AG04450 (cell line): Measurements from ENCODE around the gene ERCC6L2. TPM values are rescaled to one million over a fixed set of nuclear protein-coding genes. Genes with fewer than 3 reads are reported as not detected.

Experiments used
- CTCF ChIA-PET: fragments of 300-600, 350-600 bp; formaldehyde crosslinking; extraction: SDS; loops from one replicate; lab custom pipeline; 2022; ENCODE audit warnings: antibody characterized with exemption, inconsistent platforms; lab: Charles Lee
- POLR2A ChIA-PET: fragments of 350-600 bp; formaldehyde crosslinking; extraction: SDS; loops from one replicate; lab custom pipeline; 2021; ENCODE audit warnings: antibody characterized with exemption, inconsistent platforms; lab: Yijun Ruan, JAX
- DNase-seq: peaks from one replicate; pipeline ENCODE4 v3.0.0-alpha.2; 2011; ENCODE audit warnings: low read depth, low spot score
- H3K27ac ChIP-seq: one replicate; pipeline ENCODE4 v1.5.1; 2012; ENCODE audit warnings: low read depth, low read length, control low read depth
- H3K27me3 ChIP-seq: one replicate; pipeline ENCODE4 v1.6.0; 2012; ENCODE audit warnings: low read length; ENCODE audit not compliant: control insufficient read depth, insufficient read depth
- H3K4me3 ChIP-seq: 2 replicates; pipeline ENCODE4 v1.5.1; 2011; ENCODE audit warnings: mild to moderate bottlenecking, low read depth, low read length, control low read depth
- H3K9me3 ChIP-seq: 2 replicates; pipeline ENCODE4 v1.5.1; 2012; ENCODE audit warnings: low read length; ENCODE audit not compliant: control insufficient read depth, insufficient read depth
- polyA plus RNA-seq: library from polyadenylated mRNA; depleted of rRNA; stranded (reverse); fragments of >200 nt; gene quantifications from 2 replicates; pipeline ENCODE4 v1.2.3, GENCODE V29; 2011
- TF ChIP-seq, protein P1 (sequence below): IDR thresholded peaks from 2 replicates; pipeline ENCODE4 v1.5.1; 2011; ENCODE audit warnings: low read depth, low read length, control low read depth, inconsistent platforms

ERCC6L2 gene
- polyA plus RNA-seq, 1 experiment, result 39.1 TPM

DNA sequence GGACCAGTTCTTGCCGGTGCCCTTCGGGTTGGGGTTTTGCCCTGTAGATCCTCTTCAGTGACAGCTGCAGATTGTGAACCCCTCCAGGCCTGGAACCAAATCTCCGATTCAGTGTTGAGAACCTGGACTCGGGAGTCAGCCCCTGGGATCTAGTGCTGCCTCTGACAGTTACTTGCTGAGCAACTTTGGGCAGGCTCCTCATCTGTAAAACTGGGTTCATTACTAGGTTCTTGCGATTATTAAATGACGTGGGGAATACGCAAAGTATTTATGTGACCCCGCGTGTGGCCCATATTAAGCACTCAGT lies 600 bp downstream of the ERCC6L2 start:
- DNase-seq, result no peak
- no peaks in the 10 kb centered on the region for H3K27me3 ChIP-seq
- H3K9me3 ChIP-seq, result no peaks in the 10 kb centered on the region
- H3K27ac ChIP-seq, result peak overlapping the region; percentile 100
- POLR2A ChIA-PET, result interaction anchor here (0.6 to 2.2 kb wide), 8 partner anchors 16 to 565 kb away, joined by 3 to 18 read pairs (median 6); no protein-coding TSS in a partner anchor
- TF ChIP-seq, protein P1, sequence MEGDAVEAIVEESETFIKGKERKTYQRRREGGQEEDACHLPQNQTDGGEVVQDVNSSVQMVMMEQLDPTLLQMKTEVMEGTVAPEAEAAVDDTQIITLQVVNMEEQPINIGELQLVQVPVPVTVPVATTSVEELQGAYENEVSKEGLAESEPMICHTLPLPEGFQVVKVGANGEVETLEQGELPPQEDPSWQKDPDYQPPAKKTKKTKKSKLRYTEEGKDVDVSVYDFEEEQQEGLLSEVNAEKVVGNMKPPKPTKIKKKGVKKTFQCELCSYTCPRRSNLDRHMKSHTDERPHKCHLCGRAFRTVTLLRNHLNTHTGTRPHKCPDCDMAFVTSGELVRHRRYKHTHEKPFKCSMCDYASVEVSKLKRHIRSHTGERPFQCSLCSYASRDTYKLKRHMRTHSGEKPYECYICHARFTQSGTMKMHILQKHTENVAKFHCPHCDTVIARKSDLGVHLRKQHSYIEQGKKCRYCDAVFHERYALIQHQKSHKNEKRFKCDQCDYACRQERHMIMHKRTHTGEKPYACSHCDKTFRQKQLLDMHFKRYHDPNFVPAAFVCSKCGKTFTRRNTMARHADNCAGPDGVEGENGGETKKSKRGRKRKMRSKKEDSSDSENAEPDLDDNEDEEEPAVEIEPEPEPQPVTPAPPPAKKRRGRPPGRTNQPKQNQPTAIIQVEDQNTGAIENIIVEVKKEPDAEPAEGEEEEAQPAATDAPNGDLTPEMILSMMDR, result no peak
- CTCF ChIA-PET, result interaction anchor here (1.1 kb wide), 1 partner anchor 341 kb away, joined by 3 read pairs; no protein-coding TSS in a partner anchor
- H3K4me3 ChIP-seq, result no peak overlapping the region

DNA sequence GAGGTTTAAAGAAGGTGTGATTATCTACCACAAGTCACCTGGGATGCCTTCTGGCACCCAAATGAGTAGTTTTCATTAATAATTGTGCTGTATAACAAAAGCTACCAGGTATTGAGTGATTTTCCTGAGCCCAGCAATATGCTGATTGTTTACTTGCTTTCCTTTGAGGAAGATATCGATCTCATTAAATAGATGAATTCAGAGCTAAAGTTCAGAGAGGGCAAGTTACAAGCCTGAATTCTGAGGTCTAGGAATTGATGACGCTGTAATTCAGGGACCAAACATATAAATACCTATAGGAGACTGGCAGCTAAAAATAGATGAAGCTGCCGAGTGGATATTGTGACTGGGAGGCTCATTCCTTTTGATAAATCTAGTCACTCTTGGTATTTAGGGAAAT lies 1.1 kb downstream of the ERCC6L2 start:
- Histone ChIP-seq H3K4me3 (no peak overlapping the region), H3K27me3 (no peaks in the 10 kb centered on the region), H3K27ac (no peak overlapping the region), H3K9me3 (no peaks in the 10 kb centered on the region)
- ChIA-PET POLR2A (interaction anchor here (0.8 kb wide), 1 partner anchor 104 kb away, joined by 3 read pairs; no protein-coding TSS in a partner anchor), CTCF (interaction anchor here (1.1 kb wide), 1 partner anchor 341 kb away, joined by 3 read pairs; no protein-coding TSS in a partner anchor)
- TF ChIP-seq, protein P1, result no peak
- no peak for DNase-seq

DNA sequence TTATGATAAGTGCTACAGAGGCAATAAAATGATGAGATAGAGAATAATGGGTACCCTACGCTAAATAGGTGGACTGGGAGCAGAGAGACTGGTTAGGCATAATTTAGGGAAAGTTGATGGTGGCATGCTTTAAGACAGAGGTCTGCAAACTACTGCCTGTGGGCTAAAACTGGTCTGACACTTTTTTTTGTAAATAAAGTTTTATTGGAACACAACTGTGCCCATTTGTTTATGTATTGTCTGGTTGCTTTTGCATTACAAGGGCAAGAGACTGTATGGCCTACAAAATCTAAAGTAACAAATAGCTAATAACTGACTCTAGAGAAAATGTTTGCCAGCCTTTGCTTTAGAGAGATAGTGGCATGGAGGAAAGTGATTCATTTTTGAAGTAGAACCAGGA lies 2.5 kb downstream of the ERCC6L2 start:
- no peaks in the 10 kb centered on the region for H3K27me3 ChIP-seq
- no peak overlapping the region; the same call in 1 of the 2 replicates for H3K4me3 ChIP-seq
- ChIA-PET POLR2A (no interaction called here), CTCF (no interaction called here)
- TF ChIP-seq, protein P1, result no peak
- H3K27ac ChIP-seq, result no peak overlapping the region
- no peaks in the 10 kb centered on the region for H3K9me3 ChIP-seq
- no peak for DNase-seq

DNA sequence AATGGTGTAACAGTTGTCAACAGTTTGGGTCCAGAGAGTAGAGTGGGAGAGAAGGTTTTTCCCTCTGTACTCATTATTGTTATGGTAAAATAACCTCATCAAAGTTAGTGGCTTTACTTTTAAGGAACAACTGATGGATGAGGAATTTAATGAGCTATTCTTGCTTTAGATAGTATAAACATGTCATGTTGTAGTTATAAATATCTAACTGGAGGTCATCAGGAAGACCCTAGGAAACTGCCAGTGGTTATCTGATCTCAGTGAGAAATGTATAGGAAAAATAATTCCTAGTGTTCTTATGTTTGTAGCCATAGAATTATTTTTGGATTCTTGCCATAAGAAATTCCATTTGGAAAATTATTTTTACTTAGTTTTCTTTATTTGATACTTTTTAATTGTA lies 4.1 kb downstream of the ERCC6L2 start:
- CTCF ChIA-PET, result no interaction called here
- no peaks in the 10 kb centered on the region for H3K9me3 ChIP-seq
- DNase-seq, result no peak
- H3K4me3 ChIP-seq, result no peak overlapping the region
- TF ChIP-seq, protein P1, result no peak
- H3K27me3 ChIP-seq, result no peaks in the 10 kb centered on the region
- no peak overlapping the region for H3K27ac ChIP-seq
- POLR2A ChIA-PET, result interaction anchor here (0.9 to 1.3 kb wide), 3 partner anchors 57 to 370 kb away, joined by 3 to 4 read pairs (median 3); no protein-coding TSS in a partner anchor

DNA sequence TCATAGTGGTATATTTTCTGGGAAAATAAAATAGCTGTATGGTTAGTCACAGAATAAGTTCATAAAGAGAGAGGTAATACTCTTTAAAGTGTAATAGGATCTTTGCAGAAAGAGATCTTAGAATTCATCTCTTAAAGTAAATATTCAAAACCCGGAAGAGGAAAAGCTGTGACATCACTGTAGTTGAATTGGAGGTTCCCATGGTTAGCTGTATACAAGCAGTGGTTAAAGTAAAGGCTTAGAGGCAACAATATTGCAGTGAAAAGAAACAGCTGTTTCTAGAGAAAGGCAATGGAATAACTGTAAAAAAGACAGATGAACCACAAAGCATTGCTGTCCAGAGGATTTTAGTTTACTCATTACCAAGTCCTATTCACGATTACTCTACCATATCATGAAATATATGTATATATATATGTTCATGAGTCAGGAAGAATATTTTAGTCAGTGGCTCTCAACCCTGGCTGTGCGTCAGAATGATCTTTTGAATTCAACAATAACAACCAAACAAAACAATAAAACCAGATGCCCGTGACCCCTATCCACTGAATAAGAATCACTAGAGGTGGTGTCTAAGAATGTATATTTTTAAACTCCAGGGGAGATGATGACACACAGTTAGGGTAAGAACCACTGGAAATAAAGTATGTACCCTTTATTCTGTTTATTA lies 4.7 kb downstream of the ERCC6L2 start:
- Histone ChIP-seq H3K27me3 (no peaks in the 10 kb centered on the region), H3K4me3 (no peak overlapping the region), H3K9me3 (no peaks in the 10 kb centered on the region), H3K27ac (no peak overlapping the region)
- ChIA-PET CTCF (no interaction called here), POLR2A (interaction anchor here (0.9 to 1.3 kb wide), 3 partner anchors 57 to 371 kb away, joined by 3 to 4 read pairs (median 3); no protein-coding TSS in a partner anchor)
- TF ChIP-seq, protein P1, result no peak
- DNase-seq, result peak; percentile 83
